ENCODE measurements around the gene NKX6-2.

Gene NKX6-2

DNA sequence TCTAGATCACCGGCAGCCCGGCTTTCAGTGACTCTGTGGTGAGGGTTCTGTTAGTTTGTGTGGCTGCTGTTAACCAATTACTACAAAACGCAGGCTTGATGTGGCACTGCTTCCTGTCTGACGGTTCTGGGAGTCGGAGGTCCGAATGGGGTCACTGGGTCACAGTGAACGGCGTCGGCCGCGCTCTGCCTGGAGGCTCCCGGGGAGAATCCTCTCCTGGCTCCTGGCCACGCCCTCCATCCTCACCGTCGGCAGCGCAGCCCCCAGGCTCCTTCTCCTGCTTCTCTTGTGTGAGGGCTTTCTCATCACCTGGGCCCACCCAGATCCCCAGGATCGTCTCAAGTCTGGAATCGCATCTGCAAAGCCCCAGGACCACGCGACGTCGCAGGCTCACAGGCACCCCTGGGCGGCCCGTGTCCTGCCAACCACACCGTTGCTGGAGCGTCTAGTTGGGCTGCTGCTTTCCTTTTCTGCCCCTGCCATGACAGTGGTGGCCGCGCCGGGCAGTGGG lies 31.8 kb upstream of the NKX6-2 start:
- Histone ChIP-seq H3K4me1 (ENCODE audit: low read depth, poor library complexity, severe bottlenecking) (no peaks in the 10 kb centered on the region), H4K20me1 (ENCODE audit: insufficient read depth) (no peaks in the 10 kb centered on the region), H2AFZ (ENCODE audit: low read depth) (no peak overlapping the region), H3K36me3 (ENCODE audit: insufficient read depth) (no peaks in the 10 kb centered on the region), H3K27ac (no peak overlapping the region), H3K9ac (no peak overlapping the region), H3K4me3 (IDR thresholded peaks at IDR 0.05; ENCODE audit: insufficient read depth, low read depth, low read length) (no peak overlapping the region), H3K27me3 (ENCODE audit: insufficient read depth, low read depth) (peaks cover 55% of the 10 kb centered on the region), H3K79me2 (ENCODE audit: insufficient read depth, low read depth) (no peaks in the 10 kb centered on the region), H3K4me2 (no peak overlapping the region)
- TF ChIP-seq, protein P1, sequence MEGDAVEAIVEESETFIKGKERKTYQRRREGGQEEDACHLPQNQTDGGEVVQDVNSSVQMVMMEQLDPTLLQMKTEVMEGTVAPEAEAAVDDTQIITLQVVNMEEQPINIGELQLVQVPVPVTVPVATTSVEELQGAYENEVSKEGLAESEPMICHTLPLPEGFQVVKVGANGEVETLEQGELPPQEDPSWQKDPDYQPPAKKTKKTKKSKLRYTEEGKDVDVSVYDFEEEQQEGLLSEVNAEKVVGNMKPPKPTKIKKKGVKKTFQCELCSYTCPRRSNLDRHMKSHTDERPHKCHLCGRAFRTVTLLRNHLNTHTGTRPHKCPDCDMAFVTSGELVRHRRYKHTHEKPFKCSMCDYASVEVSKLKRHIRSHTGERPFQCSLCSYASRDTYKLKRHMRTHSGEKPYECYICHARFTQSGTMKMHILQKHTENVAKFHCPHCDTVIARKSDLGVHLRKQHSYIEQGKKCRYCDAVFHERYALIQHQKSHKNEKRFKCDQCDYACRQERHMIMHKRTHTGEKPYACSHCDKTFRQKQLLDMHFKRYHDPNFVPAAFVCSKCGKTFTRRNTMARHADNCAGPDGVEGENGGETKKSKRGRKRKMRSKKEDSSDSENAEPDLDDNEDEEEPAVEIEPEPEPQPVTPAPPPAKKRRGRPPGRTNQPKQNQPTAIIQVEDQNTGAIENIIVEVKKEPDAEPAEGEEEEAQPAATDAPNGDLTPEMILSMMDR (conservative IDR thresholded peaks at IDR 0.05; ENCODE audit: low read depth, low read length): no peak

DNA sequence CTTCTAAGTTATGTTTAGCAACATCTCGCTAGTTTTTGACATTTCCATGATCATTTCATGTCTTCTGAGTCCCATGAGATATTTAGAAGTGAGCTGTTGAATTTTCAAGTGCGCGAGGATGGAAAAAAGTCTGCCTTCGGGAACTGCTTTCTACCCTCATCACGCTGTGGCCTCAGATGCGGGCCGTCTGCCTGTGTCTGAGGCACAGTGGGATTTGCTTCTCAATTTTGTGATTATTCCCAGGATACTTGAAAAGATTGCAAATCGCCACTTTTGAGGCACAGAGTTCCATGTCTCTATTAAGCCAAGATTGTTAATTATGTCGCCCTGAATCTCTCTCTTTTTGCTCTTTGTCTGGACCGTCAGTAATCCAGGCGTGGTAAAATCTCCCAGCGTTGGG lies 30.8 kb upstream of the NKX6-2 start:
- no peaks in the 10 kb centered on the region for H3K4me1 ChIP-seq (ENCODE audit: low read depth, poor library complexity, severe bottlenecking)
- TF ChIP-seq, protein P1 (conservative IDR thresholded peaks at IDR 0.05; ENCODE audit: low read depth, low read length): no peak

DNA sequence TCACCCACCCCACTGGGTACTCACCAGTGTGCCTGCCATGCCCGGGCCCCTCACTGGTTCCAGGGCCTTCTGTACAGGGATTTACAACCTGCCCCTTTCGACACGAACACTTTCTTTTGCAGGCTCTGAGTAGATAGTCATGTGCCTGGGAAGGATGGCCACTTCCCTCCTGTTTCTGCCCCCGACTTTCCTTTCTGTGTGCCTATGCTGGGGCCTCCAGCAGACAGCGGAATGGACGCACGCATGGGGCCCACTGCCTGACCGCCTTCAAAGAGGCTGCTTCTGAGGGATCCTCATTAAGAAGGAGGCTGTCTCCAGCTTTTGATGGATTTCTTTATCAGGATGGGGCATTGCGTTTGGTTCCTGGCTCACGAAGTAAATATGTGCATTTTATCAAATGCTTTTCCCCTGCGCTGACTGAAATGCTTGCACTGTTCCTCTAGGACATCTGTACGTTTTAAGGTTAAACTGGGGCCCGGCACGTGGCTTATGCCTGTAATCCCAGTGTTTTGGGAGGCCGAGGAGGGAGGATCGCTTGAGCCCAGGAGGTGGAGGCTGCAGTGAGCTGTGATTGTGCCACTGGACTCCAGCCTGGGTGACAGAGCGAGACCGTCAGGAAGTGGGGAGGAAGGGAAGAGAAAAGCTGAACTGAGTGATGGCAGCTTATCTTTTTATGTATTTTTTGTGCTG lies 29.4 kb upstream of the NKX6-2 start:
- no peaks in the 10 kb centered on the region for H3K4me1 ChIP-seq (ENCODE audit: low read depth, poor library complexity, severe bottlenecking)
- peaks cover 55% of the 10 kb centered on the region for H3K27me3 ChIP-seq (ENCODE audit: insufficient read depth, low read depth)
- H3K27ac ChIP-seq: no peak overlapping the region
- H3K79me2 ChIP-seq (ENCODE audit: insufficient read depth, low read depth): no peaks in the 10 kb centered on the region
- H3K36me3 ChIP-seq (ENCODE audit: insufficient read depth): no peaks in the 10 kb centered on the region
- H3K4me2 ChIP-seq: no peak overlapping the region
- H4K20me1 ChIP-seq (ENCODE audit: insufficient read depth): no peaks in the 10 kb centered on the region
- H3K9ac ChIP-seq: no peak overlapping the region
- TF ChIP-seq, protein P1 (conservative IDR thresholded peaks at IDR 0.05; ENCODE audit: low read depth, low read length): no peak
- no peak overlapping the region for H2AFZ ChIP-seq (ENCODE audit: low read depth)
- H3K4me3 ChIP-seq (IDR thresholded peaks at IDR 0.05; ENCODE audit: insufficient read depth, low read depth, low read length): no peak overlapping the region

More for the DNA sequence above, 30.8 kb upstream of the NKX6-2 start:
- H4K20me1 ChIP-seq (ENCODE audit: insufficient read depth): no peaks in the 10 kb centered on the region
- no peak overlapping the region for H2AFZ ChIP-seq (ENCODE audit: low read depth)
- H3K36me3 ChIP-seq (ENCODE audit: insufficient read depth): no peaks in the 10 kb centered on the region
- no peak overlapping the region for H3K27ac ChIP-seq
- no peak overlapping the region for H3K9ac ChIP-seq
- peaks cover 55% of the 10 kb centered on the region for H3K27me3 ChIP-seq (ENCODE audit: insufficient read depth, low read depth)
- no peaks in the 10 kb centered on the region for H3K79me2 ChIP-seq (ENCODE audit: insufficient read depth, low read depth)
- H3K4me3 ChIP-seq (IDR thresholded peaks at IDR 0.05; ENCODE audit: insufficient read depth, low read depth, low read length): no peak overlapping the region
- no peak overlapping the region for H3K4me2 ChIP-seq

DNA sequence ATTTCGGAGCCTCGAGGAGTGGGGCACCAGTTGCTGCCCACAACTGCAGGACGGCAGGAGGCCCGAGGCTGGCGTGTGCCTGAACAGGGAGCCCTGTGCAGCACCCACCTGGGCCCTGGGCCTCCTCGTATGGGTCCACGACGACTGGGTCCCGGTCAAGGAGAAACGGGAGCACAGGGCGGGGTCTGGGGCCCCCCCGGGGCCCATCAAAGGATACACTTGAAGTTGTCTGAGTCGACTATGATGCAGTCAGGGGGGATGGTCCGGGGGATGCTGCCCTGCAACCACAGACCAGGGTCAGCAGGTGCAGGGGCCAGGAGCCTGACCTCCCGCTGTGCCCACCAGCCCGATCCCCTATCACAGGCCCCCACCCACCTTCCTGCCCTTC lies 28.5 kb upstream of the NKX6-2 start:
- Histone ChIP-seq H2AFZ (ENCODE audit: low read depth) (no peak overlapping the region), H3K4me2 (no peak overlapping the region), H3K27me3 (ENCODE audit: insufficient read depth, low read depth) (peaks cover 55% of the 10 kb centered on the region), H4K20me1 (ENCODE audit: insufficient read depth) (no peaks in the 10 kb centered on the region), H3K4me3 (IDR thresholded peaks at IDR 0.05; ENCODE audit: insufficient read depth, low read depth, low read length) (no peak overlapping the region), H3K27ac (no peak overlapping the region), H3K79me2 (ENCODE audit: insufficient read depth, low read depth) (no peaks in the 10 kb centered on the region), H3K9ac (no peak overlapping the region), H3K36me3 (ENCODE audit: insufficient read depth) (no peaks in the 10 kb centered on the region), H3K4me1 (ENCODE audit: low read depth, poor library complexity, severe bottlenecking) (no peaks in the 10 kb centered on the region)
- TF ChIP-seq, protein P1 (conservative IDR thresholded peaks at IDR 0.05; ENCODE audit: low read depth, low read length): no peak
